Endodermal cell (in vitro differentiated cells): Measurements from ENCODE around the gene NXPH3. TPM values are rescaled to one million over a fixed set of nuclear protein-coding genes. Genes with fewer than 3 reads are reported as not detected.

Source experiments
- DNase-seq: peaks from one replicate; pipeline ENCODE4 v3.0.0-alpha.2; 2017
- H3K27ac ChIP-seq: 2 replicates; pipeline ENCODE4 v1.5.1; 2013; ENCODE audit warnings: mild to moderate bottlenecking, low read depth, low read length, moderate library complexity
- H3K27me3 ChIP-seq: 2 replicates; pipeline ENCODE4 v1.6.1; 2013; ENCODE audit warnings: mild to moderate bottlenecking, low read length, moderate library complexity; ENCODE audit not compliant: insufficient read depth, control insufficient read depth, poor library complexity, severe bottlenecking
- H3K36me3 ChIP-seq: 2 replicates; pipeline ENCODE4 v1.7.0; 2013; ENCODE audit warnings: mild to moderate bottlenecking, low read length, moderate library complexity; ENCODE audit not compliant: control insufficient read depth, insufficient read depth
- H3K4me1 ChIP-seq: one replicate; pipeline ENCODE4 v1.7.0; 2013; ENCODE audit warnings: low read length; ENCODE audit not compliant: control insufficient read depth, insufficient read depth
- H3K4me3 ChIP-seq: 2 replicates; pipeline ENCODE4 v1.5.1; 2013; ENCODE audit warnings: mild to moderate bottlenecking, low read length, moderate library complexity
- H3K9ac ChIP-seq: 2 replicates; pipeline ENCODE4 v1.6.1; 2013; ENCODE audit warnings: mild to moderate bottlenecking, low read length, moderate library complexity; ENCODE audit not compliant: poor library complexity, severe bottlenecking; ENCODE audit errors: extremely low read depth
- H3K9me3 ChIP-seq: 2 replicates; pipeline ENCODE4 v1.6.1; 2013; ENCODE audit warnings: mild to moderate bottlenecking, low read length, moderate library complexity; ENCODE audit not compliant: control insufficient read depth
- H3K27ac Mint-ChIP-seq: 2 replicates; pipeline ENCODE4 v1.8.0; 2020; ENCODE audit warnings: mixed read lengths
- H3K27me3 Mint-ChIP-seq: 2 replicates; pipeline ENCODE4 v1.8.0; 2021; ENCODE audit warnings: mild to moderate bottlenecking, mixed read lengths; ENCODE audit not compliant: insufficient read depth
- H3K36me3 Mint-ChIP-seq: 2 replicates; pipeline ENCODE4 v1.8.0; 2020; ENCODE audit warnings: low read depth, mixed read lengths
- H3K4me1 Mint-ChIP-seq: 2 replicates; pipeline ENCODE4 v1.8.0; 2020; ENCODE audit warnings: mixed read lengths
- H3K4me3 Mint-ChIP-seq: 2 replicates; pipeline ENCODE4 v1.8.0; 2020; ENCODE audit warnings: mild to moderate bottlenecking, moderate library complexity, mixed read lengths
- H3K9me3 Mint-ChIP-seq: 2 replicates; pipeline ENCODE4 v1.8.0; 2020; ENCODE audit warnings: mild to moderate bottlenecking, mixed read lengths
- WGBS, 2 experiments: methylation state at CpG; one replicate each; pipeline versions ENCODE4 v1.1.5 to v1.1.7; 2013; ENCODE audit warnings: missing lambda C conversion rate in 2 of 2, mixed read lengths in 1 of 2; ENCODE audit not compliant: insufficient coverage in 1 of 2, insufficient read length in 1 of 2; 5-methylcytosine and 5-hydroxymethylcytosine counted together
- total RNA-seq, 2 donors: library from RNA; stranded (reverse); fragmentation: NEBNext Ultra II Directional in 1 of 2; extraction: Animal tissue kit (Norgen Biotek cat#: 25700) in 1 of 2; gene quantifications; 2 replicates in 1 of 2; 3 replicates in 1 of 2; pipeline ENCODE4 v1.2.1, GENCODE V29; 2021
- TF ChIP-seq, protein P1 (sequence below): fragments of 200-600 bp; sonication (generic); conservative IDR thresholded peaks from 2 replicates; pipeline ENCODE4 v1.5.0; 2021; ENCODE audit warnings: antibody characterized with exemption, mild to moderate bottlenecking

Gene NXPH3
- total RNA-seq, 2 donors from 2014 or later, result 3.0 to 5.9 TPM

DNA sequence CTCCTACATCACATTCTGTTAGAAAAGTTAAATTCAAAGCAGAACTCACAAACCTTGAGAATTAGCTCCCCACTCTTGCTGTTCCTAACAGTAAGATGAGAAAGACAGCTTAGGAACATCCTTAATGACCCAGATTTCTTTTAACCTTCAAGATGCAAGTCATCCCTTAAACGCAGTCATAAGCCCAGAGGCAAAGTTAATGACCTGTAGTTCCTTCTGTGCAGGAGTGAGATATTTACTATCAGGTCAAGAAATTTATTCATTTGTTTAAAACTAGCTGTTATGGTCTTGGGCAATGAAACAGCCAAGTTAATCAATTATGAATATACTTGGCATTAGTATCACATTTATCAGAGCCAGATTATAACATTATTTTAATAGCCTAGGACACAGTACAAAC is 37.1 kb downstream of the NXPH3 start:
- Mint-ChIP-seq H3K4me3 (no peak overlapping the region), H3K27me3 (peaks cover 13% of the 10 kb centered on the region), H3K27ac (no peak overlapping the region), H3K36me3 (peaks cover 52% of the 10 kb centered on the region), H3K4me1 (no peaks in the 10 kb centered on the region), H3K9me3 (no peaks in the 10 kb centered on the region)
- Histone ChIP-seq H3K4me3 (no peak overlapping the region), H3K27me3 (peaks cover 6% of the 10 kb centered on the region), H3K9ac (no peak overlapping the region), H3K36me3 (peaks cover 86% of the 10 kb centered on the region), H3K9me3 (no peaks in the 10 kb centered on the region), H3K27ac (no peak overlapping the region), H3K4me1 (no peaks in the 10 kb centered on the region)
- WGBS, 2 experiments, result 87 to 100% methylated on average over 1 of the region's 1 CpG
- DNase-seq, result no peak
- TF ChIP-seq, protein P1, sequence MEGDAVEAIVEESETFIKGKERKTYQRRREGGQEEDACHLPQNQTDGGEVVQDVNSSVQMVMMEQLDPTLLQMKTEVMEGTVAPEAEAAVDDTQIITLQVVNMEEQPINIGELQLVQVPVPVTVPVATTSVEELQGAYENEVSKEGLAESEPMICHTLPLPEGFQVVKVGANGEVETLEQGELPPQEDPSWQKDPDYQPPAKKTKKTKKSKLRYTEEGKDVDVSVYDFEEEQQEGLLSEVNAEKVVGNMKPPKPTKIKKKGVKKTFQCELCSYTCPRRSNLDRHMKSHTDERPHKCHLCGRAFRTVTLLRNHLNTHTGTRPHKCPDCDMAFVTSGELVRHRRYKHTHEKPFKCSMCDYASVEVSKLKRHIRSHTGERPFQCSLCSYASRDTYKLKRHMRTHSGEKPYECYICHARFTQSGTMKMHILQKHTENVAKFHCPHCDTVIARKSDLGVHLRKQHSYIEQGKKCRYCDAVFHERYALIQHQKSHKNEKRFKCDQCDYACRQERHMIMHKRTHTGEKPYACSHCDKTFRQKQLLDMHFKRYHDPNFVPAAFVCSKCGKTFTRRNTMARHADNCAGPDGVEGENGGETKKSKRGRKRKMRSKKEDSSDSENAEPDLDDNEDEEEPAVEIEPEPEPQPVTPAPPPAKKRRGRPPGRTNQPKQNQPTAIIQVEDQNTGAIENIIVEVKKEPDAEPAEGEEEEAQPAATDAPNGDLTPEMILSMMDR, result no peak

DNA sequence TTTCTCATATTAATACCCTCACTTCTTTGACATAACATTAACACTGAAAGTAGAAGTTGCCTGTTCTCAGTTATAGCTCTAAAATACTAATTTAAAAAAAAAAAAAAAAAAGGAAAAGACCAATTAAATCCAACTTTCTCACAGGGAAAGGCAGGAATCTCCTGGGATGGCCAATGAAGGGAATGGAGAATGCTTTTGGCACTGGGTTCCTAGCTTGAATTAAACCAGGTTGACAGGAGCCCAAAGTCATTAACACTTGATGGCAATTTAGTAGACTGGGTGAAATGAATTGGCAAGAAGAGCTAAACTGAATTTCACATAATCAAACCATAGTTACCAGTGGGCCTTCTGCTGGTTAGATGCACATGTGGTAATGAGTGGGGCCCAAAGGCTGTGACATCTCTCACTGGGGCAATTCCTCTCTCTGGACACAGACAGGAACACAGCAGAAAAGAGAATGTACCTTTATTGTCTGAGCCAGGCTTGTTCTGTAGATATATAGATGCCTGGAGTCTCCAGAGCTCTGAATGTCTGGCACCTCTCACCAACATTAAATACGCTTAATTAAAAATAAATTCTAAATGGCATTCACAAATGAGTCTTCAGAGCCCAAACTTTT is 37.6 kb downstream of the NXPH3 start:
- WGBS, 2 experiments, result 100% methylated on average over 1 of the region's 1 CpG; no CpG with 5 or more reads in 1 of the 2 experiments
- Histone ChIP-seq H3K4me3 (no peak overlapping the region), H3K27ac (no peak overlapping the region), H3K9ac (no peak overlapping the region), H3K36me3 (peaks cover 86% of the 10 kb centered on the region), H3K27me3 (peaks cover 6% of the 10 kb centered on the region), H3K9me3 (no peaks in the 10 kb centered on the region), H3K4me1 (no peaks in the 10 kb centered on the region)
- H3K27me3 Mint-ChIP-seq, result peaks cover 13% of the 10 kb centered on the region
- TF ChIP-seq, protein P1, result no peak
- DNase-seq, result no peak
- no peak overlapping the region for H3K4me3 Mint-ChIP-seq
- H3K9me3 Mint-ChIP-seq, result no peaks in the 10 kb centered on the region
- H3K4me1 Mint-ChIP-seq, result peaks cover 5% of the 10 kb centered on the region
- no peak overlapping the region for H3K27ac Mint-ChIP-seq
- peaks cover 56% of the 10 kb centered on the region for H3K36me3 Mint-ChIP-seq

- DNase-seq, result no peak
- H3K9me3 ChIP-seq, result no peaks in the 10 kb centered on the region
- WGBS, 2 experiments, result 88 to 91% methylated on average over 2 to 3 of the region's 3 CpGs
- no peak overlapping the region for H3K27ac ChIP-seq
- Mint-ChIP-seq H3K36me3 (peaks cover 51% of the 10 kb centered on the region), H3K9me3 (no peaks in the 10 kb centered on the region), H3K4me3 (no peak overlapping the region), H3K4me1 (peaks cover 13% of the 10 kb centered on the region), H3K27ac (no peak overlapping the region), H3K27me3 (peaks cover 19% of the 10 kb centered on the region)
- peaks cover 70% of the 10 kb centered on the region for H3K36me3 ChIP-seq
- peaks cover 4% of the 10 kb centered on the region for H3K4me1 ChIP-seq
- no peak overlapping the region for H3K4me3 ChIP-seq
- peaks cover 6% of the 10 kb centered on the region for H3K27me3 ChIP-seq
- TF ChIP-seq, protein P1, result peak; percentile 69
- H3K9ac ChIP-seq, result no peak overlapping the region
Measured at GRCh38 chr17:49616086-49616485, 40.4 kb downstream of the NXPH3 start.
